Peyer's patch (tissue), 4 donors: ENCODE results near the gene APOBEC2.

Source experiments
- POLR2A ChIP-seq, 2 donors: fragments of 450-650 bp; IDR thresholded peaks; one replicate each; pipeline ENCODE4 v1.5.1; 2017; ENCODE audit warnings: antibody characterized with exemption in 2 of 2, mild to moderate bottlenecking in 2 of 2, moderate library complexity in 2 of 2
- TF ChIP-seq, protein P1 (sequence below), 6 experiments: fragments of 450-650 bp in 4 of 6; fragments of 200-600 bp in 2 of 6; sonication (generic) in 1 of 6; IDR thresholded peaks; one replicate each; pipeline ENCODE4 v1.5.1; 2017 to 2019; ENCODE audit warnings: antibody characterized with exemption in 6 of 6, mild to moderate bottlenecking in 3 of 6, moderate library complexity in 1 of 6

- TF ChIP-seq POLR2A (IDR thresholded peaks at IDR 0.05), result no peak
- TF ChIP-seq, protein P1, sequence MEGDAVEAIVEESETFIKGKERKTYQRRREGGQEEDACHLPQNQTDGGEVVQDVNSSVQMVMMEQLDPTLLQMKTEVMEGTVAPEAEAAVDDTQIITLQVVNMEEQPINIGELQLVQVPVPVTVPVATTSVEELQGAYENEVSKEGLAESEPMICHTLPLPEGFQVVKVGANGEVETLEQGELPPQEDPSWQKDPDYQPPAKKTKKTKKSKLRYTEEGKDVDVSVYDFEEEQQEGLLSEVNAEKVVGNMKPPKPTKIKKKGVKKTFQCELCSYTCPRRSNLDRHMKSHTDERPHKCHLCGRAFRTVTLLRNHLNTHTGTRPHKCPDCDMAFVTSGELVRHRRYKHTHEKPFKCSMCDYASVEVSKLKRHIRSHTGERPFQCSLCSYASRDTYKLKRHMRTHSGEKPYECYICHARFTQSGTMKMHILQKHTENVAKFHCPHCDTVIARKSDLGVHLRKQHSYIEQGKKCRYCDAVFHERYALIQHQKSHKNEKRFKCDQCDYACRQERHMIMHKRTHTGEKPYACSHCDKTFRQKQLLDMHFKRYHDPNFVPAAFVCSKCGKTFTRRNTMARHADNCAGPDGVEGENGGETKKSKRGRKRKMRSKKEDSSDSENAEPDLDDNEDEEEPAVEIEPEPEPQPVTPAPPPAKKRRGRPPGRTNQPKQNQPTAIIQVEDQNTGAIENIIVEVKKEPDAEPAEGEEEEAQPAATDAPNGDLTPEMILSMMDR (IDR thresholded peaks at IDR 0.05), result no peak
These were observed 21.1 kb downstream of the APOBEC2 start for GRCh38 chr6:41073968-41074691.
